Measurements from ENCODE around the gene SLC39A10. TPM values are rescaled to one million over a fixed set of nuclear protein-coding genes. Genes with fewer than 3 reads are reported as not detected.

SLC39A10 gene
- total RNA-seq, 6 donors from 2014 or later: 4.3 to 29.0 (median 13.9) TPM

GRCh38 chr2:195769975-195770374 is 112.9 kb downstream of the SLC39A10 start:
- ATAC-seq (ENCODE audit: low FRiP score in 2 of 2) (no peak), DNase-seq (no peak)
- H3K4me3 ChIP-seq: no peak overlapping the region
- H3K36me3 ChIP-seq: no peaks in the 10 kb centered on the region
- no peak overlapping the region for H3K27ac ChIP-seq
- H3K4me1 ChIP-seq: no peaks in the 10 kb centered on the region
- H3K9me3 ChIP-seq: peaks cover 0 to 7% (median 0%) of the 10 kb centered on the region in 4 donors
- no peak for TF ChIP-seq POLR2AphosphoS5 (IDR thresholded peaks at IDR 0.05)
- TF ChIP-seq POLR2A (IDR thresholded peaks at IDR 0.05): no peak
- no peak for TF ChIP-seq EP300 (IDR thresholded peaks at IDR 0.05)
- TF ChIP-seq, protein P1, sequence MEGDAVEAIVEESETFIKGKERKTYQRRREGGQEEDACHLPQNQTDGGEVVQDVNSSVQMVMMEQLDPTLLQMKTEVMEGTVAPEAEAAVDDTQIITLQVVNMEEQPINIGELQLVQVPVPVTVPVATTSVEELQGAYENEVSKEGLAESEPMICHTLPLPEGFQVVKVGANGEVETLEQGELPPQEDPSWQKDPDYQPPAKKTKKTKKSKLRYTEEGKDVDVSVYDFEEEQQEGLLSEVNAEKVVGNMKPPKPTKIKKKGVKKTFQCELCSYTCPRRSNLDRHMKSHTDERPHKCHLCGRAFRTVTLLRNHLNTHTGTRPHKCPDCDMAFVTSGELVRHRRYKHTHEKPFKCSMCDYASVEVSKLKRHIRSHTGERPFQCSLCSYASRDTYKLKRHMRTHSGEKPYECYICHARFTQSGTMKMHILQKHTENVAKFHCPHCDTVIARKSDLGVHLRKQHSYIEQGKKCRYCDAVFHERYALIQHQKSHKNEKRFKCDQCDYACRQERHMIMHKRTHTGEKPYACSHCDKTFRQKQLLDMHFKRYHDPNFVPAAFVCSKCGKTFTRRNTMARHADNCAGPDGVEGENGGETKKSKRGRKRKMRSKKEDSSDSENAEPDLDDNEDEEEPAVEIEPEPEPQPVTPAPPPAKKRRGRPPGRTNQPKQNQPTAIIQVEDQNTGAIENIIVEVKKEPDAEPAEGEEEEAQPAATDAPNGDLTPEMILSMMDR (IDR thresholded peaks at IDR 0.05): no peak
- no peaks in the 10 kb centered on the region for H3K27me3 ChIP-seq

GRCh38 chr2:195779491-195779890 is 122.5 kb downstream of the SLC39A10 start:
- no peaks in the 10 kb centered on the region for H3K4me1 ChIP-seq
- no peak overlapping the region for H3K4me3 ChIP-seq
- no peak overlapping the region for H3K27ac ChIP-seq
- no peaks in the 10 kb centered on the region for H3K36me3 ChIP-seq
- no peaks in the 10 kb centered on the region for H3K27me3 ChIP-seq
- DNase-seq: no peak
- 60 to 81% methylated on average over 2 of the region's 2 CpGs for WGBS, 2 donors
- no peak for TF ChIP-seq POLR2A (IDR thresholded peaks at IDR 0.05)
- TF ChIP-seq, protein P1 (IDR thresholded peaks at IDR 0.05): no peak
- TF ChIP-seq EP300 (IDR thresholded peaks at IDR 0.05): no peak
- no peak for TF ChIP-seq POLR2AphosphoS5 (IDR thresholded peaks at IDR 0.05)
- H3K9me3 ChIP-seq: no peaks in the 10 kb centered on the region
- ATAC-seq (ENCODE audit: low FRiP score in 2 of 2): no peak

DNA sequence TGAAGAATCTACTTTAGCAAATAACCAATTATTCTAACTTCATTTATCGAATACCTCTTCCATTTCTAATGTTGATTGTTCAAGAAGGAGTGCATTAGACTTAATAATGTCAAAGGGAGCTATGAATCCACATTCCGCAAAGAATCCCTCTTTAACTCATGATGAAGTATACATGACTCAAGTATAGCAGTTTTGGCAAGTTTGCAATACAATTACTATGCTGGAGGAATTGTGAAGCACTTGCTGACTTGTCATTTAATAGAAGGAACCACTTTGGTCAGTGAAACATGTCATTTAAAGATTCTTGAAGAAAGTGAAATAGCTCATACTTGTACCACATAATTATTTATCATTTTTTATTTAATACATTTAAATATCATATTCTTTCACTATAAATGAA is 125.1 kb downstream of the SLC39A10 start:
- no peak for ATAC-seq (ENCODE audit: low FRiP score in 2 of 2)

More for the DNA sequence above, 125.1 kb downstream of the SLC39A10 start:
- Histone ChIP-seq H3K4me1 (no peaks in the 10 kb centered on the region), H3K9me3 (no peaks in the 10 kb centered on the region), H3K4me3 (no peak overlapping the region), H3K27ac (no peak overlapping the region), H3K27me3 (no peaks in the 10 kb centered on the region), H3K36me3 (no peaks in the 10 kb centered on the region)
- DNase-seq: no peak
- TF ChIP-seq, protein P1 (IDR thresholded peaks at IDR 0.05): no peak
- TF ChIP-seq EP300 (IDR thresholded peaks at IDR 0.05): no peak
- no peak for TF ChIP-seq POLR2AphosphoS5 (IDR thresholded peaks at IDR 0.05)
- no peak for TF ChIP-seq POLR2A (IDR thresholded peaks at IDR 0.05)
- WGBS, 2 donors: 92 to 93% methylated on average over 2 of the region's 2 CpGs

Small RNAs within 50 kb of the gene (small RNA-seq; reads per million reads assigned to genes)
- 0 reads per million in 4 donors for gene RNU6-915P
